Measurements from ENCODE around the gene ERGIC1. TPM values are rescaled to one million over a fixed set of nuclear protein-coding genes. Genes with fewer than 3 reads are reported as not detected.

Gene ERGIC1
- total RNA-seq, 1 experiment from 2014 or later: 77.0 TPM

- H3K36me3 Mint-ChIP-seq (ENCODE audit: insufficient read depth in 1 of 3, low read depth in 3 of 3): no peaks in the 10 kb centered on the region
- no peak overlapping the region for H3K23ac ChIP-seq (ENCODE audit: insufficient read length, low read depth, low read length)
- H3T11ph ChIP-seq (ENCODE audit: low read length): no peak overlapping the region
- H3K4me1 Mint-ChIP-seq: peaks cover 3 to 7% of the 10 kb centered on the region in 2 experiments
- no peaks in the 10 kb centered on the region for H3K79me2 ChIP-seq (ENCODE audit: insufficient read depth, low read length)
- H3K27ac ChIP-seq (ENCODE audit: insufficient read length, low read depth, low read length): no peak overlapping the region
- no CpG with 5 or more reads among the region's 16 CpGs for WGBS (ENCODE audit: extremely low coverage, insufficient read length, low lambda C conversion rate)
- H3K56ac ChIP-seq (ENCODE audit: insufficient read length, low read depth, low read length): no peak overlapping the region
- H4K8ac ChIP-seq (replicated peaks; ENCODE audit: insufficient read length, low read depth, low read length): no peak overlapping the region
- no peak overlapping the region for H3K18ac ChIP-seq (ENCODE audit: insufficient read length, low read depth, low read length)
- peaks cover 7% of the 10 kb centered on the region for H3K4me1 ChIP-seq (ENCODE audit: insufficient read depth, low read length)
- DNase-seq: no peak
- no peak overlapping the region for H4K5ac ChIP-seq (ENCODE audit: insufficient read length, low read depth, low read length)
- H2BK5ac ChIP-seq (ENCODE audit: insufficient read length, low read length): no peak overlapping the region
- H4K20me1 ChIP-seq (ENCODE audit: control insufficient read depth, insufficient read depth, insufficient read length): no peaks in the 10 kb centered on the region
- H3K9me3 Mint-ChIP-seq: no peaks in the 10 kb centered on the region
- no peak for TF ChIP-seq CTCF (conservative IDR thresholded peaks at IDR 0.05)
- H3K27me3 Mint-ChIP-seq (ENCODE audit: low read depth): peaks cover 16% of the 10 kb centered on the region
- H2BK12ac ChIP-seq (ENCODE audit: insufficient read length, low read depth, low read length): no peak overlapping the region
- H3K27ac Mint-ChIP-seq: no peak overlapping the region
- H3K9ac ChIP-seq (ENCODE audit: extremely low read depth, insufficient read length, low read length): no peak overlapping the region
- H2BK20ac ChIP-seq (ENCODE audit: low read depth, low read length, poor library complexity, severe bottlenecking): no peak overlapping the region
- no peaks in the 10 kb centered on the region for H3K9me3 ChIP-seq (ENCODE audit: control insufficient read depth, low read depth, low read length)
- no peak overlapping the region for H3K4ac ChIP-seq (ENCODE audit: low read depth, low read length)
- H2AK5ac ChIP-seq (ENCODE audit: insufficient read length, low read length): no peak overlapping the region
- no peak overlapping the region for H2BK120ac ChIP-seq (ENCODE audit: low read depth, low read length, poor library complexity, severe bottlenecking)
- H2BK15ac ChIP-seq (ENCODE audit: low read depth, low read length): no peak overlapping the region; the same call in 1 of the 2 replicates
- H3K79me1 ChIP-seq (ENCODE audit: insufficient read depth, low read depth, low read length, poor library complexity, severe bottlenecking): no peaks in the 10 kb centered on the region
- H3K14ac ChIP-seq (ENCODE audit: insufficient read depth, low read length): no peak overlapping the region
- no peaks in the 10 kb centered on the region for H3K23me2 ChIP-seq (ENCODE audit: insufficient read length, low read depth, low read length, poor library complexity, severe bottlenecking)
- no peak overlapping the region for H2AFZ ChIP-seq (ENCODE audit: low read length)
- no peaks in the 10 kb centered on the region for H3K27me3 ChIP-seq (ENCODE audit: insufficient read depth, low read length)
- no peak overlapping the region for H4K91ac ChIP-seq (ENCODE audit: insufficient read length, low read depth, low read length)
- no peak overlapping the region for H3K4me2 ChIP-seq (ENCODE audit: insufficient read depth, insufficient read length, low read length)
- no peak overlapping the region for H3K4me3 Mint-ChIP-seq
These were observed 33.9 kb upstream of the ERGIC1 start for GRCh38 chr5:172800088-172800551.

All from H9 (cell line).